ENCODE results near the gene ZNF624.

- no peak for TF ChIP-seq POLR2A (IDR thresholded peaks at IDR 0.05)
- TF ChIP-seq POLR2AphosphoS5 (IDR thresholded peaks at IDR 0.05) = no peak
- TF ChIP-seq, protein P1, sequence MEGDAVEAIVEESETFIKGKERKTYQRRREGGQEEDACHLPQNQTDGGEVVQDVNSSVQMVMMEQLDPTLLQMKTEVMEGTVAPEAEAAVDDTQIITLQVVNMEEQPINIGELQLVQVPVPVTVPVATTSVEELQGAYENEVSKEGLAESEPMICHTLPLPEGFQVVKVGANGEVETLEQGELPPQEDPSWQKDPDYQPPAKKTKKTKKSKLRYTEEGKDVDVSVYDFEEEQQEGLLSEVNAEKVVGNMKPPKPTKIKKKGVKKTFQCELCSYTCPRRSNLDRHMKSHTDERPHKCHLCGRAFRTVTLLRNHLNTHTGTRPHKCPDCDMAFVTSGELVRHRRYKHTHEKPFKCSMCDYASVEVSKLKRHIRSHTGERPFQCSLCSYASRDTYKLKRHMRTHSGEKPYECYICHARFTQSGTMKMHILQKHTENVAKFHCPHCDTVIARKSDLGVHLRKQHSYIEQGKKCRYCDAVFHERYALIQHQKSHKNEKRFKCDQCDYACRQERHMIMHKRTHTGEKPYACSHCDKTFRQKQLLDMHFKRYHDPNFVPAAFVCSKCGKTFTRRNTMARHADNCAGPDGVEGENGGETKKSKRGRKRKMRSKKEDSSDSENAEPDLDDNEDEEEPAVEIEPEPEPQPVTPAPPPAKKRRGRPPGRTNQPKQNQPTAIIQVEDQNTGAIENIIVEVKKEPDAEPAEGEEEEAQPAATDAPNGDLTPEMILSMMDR (IDR thresholded peaks at IDR 0.05) = no peak
Measured at GRCh38 chr17:16652252-16652651, 1.4 kb downstream of the ZNF624 start.

Data from stomach (tissue), 4 donors.